HG03139 (cell line): ENCODE data around the gene FTSJ1.
"Not testable (repeated sequence)": the region's sequence is repeated elsewhere in the genome, so short reads cannot be mapped to it uniquely, and the experiment has no call there.

Experiments
- ATAC-seq: cut with Tn5 transposase; IDR thresholded peaks from one replicate; pipeline ENCODE4 v1.9.1; 2021; ENCODE audit not compliant: unreplicated experiment

Gene FTSJ1, protein sequence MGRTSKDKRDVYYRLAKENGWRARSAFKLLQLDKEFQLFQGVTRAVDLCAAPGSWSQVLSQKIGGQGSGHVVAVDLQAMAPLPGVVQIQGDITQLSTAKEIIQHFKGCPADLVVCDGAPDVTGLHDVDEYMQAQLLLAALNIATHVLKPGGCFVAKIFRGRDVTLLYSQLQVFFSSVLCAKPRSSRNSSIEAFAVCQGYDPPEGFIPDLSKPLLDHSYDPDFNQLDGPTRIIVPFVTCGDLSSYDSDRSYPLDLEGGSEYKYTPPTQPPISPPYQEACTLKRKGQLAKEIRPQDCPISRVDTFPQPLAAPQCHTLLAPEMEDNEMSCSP

DNA sequence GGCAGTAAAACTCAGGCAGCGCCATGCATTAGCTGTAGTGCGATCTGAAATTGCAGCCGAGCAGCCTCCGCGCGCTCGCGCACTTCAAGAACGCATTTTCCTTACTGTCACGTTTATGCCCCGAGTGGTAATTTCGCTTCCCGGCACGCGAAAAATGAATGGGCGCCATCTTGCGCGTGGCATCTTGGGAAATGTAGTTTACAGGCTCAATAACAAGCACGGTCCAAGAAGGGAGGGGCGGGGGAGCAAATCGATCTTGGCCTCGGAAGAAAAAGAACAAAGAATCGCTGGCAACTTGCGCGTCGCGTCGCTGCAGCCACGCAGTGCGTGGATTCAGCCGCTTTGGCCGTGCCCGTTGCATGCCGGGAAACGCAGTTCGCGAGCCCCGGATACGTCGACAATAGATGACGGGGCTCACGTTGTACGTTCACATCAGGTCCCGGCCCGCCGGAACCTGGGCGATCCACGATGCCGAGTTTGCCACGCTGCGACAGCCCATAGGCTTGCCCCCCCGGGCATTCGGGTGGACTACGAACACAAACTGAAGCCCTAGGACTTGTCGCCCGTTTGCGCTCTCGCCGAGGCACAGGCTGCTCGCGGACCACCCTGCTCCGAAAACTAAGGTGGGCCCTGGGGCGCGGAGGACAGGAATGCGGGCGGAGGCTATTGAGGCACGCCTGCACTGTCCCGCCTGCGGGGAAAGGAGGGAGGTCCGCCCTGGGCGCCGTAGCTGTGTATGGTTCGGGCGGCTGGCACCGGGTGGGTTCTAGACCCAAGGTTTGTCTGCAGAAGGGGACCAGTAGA, at the start of gene FTSJ1:
Gene FTSJ1, plus strand, starts transcription at position 426 of the 804 bp plus-strand sequence. CDS start 1,849 bp downstream, outside the sequence.
- peak; percentile 85 for ATAC-seq

DNA sequence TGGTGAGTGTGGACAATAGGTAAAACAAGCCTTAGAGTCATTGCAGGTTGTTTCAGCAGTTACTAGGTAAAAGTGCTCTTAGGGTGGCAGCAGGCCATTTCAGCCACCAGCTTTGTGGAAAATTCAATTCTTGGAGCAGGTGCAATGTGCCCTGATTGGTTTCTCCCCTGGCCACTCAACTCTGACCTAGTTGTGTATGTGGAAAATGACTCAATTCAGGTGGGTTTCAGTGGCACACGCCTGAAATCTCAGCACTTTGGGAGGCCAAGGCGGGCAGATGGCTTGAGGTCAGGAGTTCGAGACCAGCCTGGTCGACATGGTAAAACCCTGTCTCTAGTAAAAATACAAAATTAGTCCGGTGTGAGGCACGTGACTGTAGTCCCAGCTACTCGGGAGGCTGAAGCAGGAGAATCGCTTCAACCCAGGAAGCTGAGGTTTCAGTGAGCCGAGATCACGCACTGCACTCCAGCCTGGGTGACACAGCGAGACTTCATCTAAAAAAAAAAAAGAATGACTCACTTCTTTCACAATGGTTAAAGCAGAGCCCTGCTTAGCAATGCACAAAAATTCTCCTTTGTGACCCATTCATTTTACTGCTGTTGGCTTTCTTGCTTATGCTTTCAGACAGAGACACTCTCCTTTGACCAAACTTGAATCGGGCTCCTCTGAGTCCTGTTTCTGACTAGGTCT, 48.8 kb upstream of the FTSJ1 start:
- not testable (repeated sequence) for ATAC-seq

DNA sequence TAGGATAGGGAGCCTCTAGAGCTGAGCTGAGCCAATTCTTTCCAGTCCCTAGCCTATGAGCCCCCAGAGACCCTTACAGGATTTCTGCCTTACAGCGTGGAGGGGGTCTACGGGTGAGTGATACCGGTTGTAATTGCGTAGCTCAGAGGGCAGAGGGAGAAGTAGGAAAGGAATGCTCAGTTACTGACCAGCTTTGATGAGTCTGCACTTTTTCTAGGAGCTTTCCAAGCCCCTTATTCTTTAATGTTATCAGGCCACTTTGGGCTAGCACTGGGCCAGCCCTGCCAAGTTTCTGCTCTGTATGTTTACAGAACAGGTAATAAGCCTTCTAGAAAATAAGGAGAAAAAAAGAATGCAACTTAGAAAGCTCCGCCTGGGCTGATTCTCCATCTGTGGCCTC, 46.4 kb upstream of the FTSJ1 start:
- ATAC-seq = not testable (repeated sequence)

DNA sequence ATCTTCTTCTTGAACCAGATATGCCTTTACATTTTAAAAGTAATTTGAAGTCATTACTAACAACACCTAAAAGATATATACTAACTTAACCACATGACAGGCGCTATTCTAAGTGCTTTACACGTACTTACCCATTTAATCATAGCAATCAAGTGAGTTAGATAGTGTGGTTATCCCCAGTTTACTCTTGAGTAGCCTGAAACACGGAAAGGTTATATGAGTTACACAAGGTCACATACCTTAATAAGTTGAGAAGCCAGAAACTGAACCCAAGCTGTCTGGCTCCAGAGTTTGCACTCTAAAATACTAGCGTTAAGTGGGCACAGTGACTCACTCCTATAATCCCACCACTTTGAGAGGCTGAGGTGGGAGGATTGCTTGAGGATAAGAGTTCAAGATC, 45.8 kb upstream of the FTSJ1 start:
- not testable (repeated sequence) for ATAC-seq

GRCh38 chrX:48433713-48434112, 42.3 kb upstream of the FTSJ1 start:
- ATAC-seq = not testable (repeated sequence)

- ATAC-seq = not testable (repeated sequence)
Observed at GRCh38 chrX:48447201-48447600, 28.8 kb upstream of the FTSJ1 start.

- no peak for ATAC-seq
Observed at GRCh38 chrX:48450076-48450475, 25.9 kb upstream of the FTSJ1 start.

GRCh38 chrX:48451708-48452107, 24.3 kb upstream of the FTSJ1 start:
- ATAC-seq = no peak

GRCh38 chrX:48456628-48457331, 19.2 kb upstream of the FTSJ1 start:
- ATAC-seq = no peak

- no peak for ATAC-seq
Observed at GRCh38 chrX:48458711-48459110, 17.3 kb upstream of the FTSJ1 start.

- no peak for ATAC-seq
Observed at GRCh38 chrX:48459483-48459882, 16.5 kb upstream of the FTSJ1 start.

DNA sequence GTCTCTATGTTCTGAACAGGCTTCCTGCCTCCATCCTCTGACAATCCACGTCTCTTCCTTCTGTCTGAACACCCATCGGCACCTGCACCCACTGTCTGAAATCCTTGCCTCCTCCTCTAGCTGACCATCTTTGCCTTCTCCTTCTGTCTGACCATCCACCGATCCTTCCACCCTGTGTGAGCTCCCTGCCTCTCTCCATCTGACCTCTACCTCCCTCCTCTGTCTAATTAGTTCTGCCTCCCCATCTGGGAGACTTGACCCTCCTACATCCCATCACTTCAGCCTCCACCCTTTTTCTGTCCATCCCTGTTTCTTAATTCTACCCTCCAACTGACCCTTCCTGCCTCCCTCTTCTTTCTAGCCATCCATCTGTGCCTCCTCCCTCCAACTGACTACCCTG, 16.0 kb upstream of the FTSJ1 start:
- ATAC-seq = no peak

GRCh38 chrX:48460606-48461005, 15.4 kb upstream of the FTSJ1 start:
- no peak for ATAC-seq

DNA sequence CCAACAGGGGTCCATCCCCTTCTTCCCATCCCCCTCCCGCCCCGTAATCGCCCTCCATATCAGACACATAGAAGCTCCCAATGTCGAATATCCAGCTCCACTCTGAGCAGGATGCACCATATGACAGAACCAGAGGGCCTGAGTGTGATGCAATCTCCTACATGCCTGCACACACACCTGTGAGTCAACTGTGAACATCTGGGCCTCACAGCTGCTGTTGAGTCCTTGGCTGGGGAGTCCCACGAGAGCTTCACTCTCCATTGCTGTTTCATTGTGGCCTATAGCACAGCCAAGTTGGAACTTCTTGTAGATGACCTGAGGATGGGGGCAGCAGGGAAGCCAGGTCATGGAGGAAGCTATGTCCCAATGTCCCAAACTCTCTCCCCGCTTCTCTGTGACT, 14.2 kb upstream of the FTSJ1 start:
- no peak for ATAC-seq

DNA sequence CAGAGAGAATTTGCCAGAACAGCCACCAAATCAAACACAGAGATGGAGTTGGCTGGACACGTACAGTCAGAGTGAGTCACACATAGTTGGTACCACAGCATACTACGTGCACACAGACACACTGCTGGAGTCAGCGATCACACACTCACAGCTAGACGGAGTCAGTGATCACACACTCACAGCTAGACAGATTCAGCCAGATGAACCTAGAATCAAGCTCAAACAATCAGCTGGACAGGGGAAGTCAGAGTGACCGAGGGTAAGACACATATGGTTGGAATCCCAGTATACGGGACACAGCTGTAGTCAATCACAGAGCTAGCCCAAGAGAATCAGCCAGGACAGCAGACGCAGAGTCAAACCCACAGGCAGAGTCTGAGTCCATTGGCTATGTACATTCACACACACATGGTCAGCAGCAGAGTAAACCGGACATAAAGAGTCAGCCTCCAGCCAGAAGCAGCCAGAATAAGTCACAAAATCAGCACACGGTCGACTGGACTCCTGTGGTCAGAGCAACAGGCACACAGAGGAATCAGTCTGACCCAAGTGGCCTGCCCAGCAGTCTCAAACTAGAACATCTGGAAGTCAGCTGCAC, 10.6 kb upstream of the FTSJ1 start:
- ATAC-seq = no peak

DNA sequence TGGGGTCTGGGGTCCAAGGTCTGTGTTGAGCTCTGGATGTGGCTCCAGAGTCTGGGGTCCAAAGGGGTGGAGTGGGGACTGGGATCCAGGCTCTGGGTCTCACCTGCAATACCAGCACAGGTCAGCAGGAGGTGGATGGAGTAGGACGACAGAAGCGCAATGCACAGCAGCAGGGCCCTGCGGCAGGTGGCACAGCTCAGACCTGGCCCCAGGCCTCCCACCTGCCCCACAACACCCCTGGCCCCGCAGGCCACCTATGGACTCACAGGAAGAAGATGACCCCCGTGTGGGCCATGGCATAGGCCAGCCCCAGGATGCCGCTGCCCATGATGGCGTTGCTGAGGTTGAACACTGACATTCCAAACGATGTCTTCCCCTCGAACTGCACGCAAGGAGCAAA, 9.3 kb upstream of the FTSJ1 start:
- no peak for ATAC-seq

- ATAC-seq = no peak
Observed at GRCh38 chrX:48467281-48467761, 8.7 kb upstream of the FTSJ1 start.

- ATAC-seq = no peak
Observed at GRCh38 chrX:48468247-48468671, 7.7 kb upstream of the FTSJ1 start.

DNA sequence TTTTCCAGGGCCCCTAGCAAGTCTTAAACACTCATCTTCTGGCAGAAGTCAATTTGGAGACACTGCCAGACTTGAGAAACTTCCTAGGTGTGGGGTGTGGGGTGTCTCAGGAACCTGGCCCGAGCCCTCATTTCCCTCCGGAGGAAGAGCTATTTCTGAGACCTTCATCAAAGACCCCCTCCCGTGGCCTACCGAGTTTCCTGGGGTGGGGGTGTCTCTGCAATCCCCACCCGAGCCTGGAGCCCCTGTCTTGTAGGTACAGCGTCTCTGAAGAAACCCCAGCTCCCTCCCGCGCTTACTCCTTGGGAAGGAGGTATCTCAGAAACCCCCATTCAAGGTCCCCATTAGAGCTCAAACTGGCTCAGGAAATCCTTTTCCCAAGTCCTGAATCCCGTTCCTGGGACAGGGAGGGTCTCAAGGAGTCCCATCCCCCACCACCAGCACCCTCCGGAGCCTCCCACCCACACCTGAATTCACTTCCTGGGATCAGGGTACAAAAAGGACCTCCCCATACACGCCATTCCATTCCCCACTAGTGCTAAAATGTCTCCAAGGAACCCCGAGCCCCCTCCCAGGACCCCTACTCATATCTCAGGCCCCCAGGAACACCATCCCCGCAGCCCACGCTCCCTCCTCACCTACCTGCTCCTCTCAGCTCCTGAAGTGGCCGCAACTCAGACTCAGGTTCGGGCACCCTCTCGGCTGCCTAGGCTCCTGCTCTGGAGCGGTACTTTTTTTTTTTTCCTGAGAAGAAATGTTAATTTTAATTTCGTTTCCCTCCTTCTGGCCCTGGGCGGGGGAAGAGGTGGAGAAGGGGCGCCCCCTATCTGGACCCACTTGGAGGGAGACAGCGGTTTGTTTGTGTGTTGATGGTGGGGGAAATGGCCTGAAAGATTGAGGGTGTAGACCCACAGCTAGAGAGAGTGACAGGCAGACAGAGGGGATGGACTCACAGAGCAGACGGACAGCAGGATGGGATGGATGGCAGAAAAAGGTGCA, 7.0 kb upstream of the FTSJ1 start:
- no peak for ATAC-seq
